HG03196 (cell line): ENCODE measurements around the gene GMPR2.

ENCODE experiments used
- ATAC-seq: cut with Tn5 transposase; IDR thresholded peaks from one replicate; pipeline ENCODE4 v1.9.1; 2021; ENCODE audit not compliant: unreplicated experiment

GMPR2 gene

DNA sequence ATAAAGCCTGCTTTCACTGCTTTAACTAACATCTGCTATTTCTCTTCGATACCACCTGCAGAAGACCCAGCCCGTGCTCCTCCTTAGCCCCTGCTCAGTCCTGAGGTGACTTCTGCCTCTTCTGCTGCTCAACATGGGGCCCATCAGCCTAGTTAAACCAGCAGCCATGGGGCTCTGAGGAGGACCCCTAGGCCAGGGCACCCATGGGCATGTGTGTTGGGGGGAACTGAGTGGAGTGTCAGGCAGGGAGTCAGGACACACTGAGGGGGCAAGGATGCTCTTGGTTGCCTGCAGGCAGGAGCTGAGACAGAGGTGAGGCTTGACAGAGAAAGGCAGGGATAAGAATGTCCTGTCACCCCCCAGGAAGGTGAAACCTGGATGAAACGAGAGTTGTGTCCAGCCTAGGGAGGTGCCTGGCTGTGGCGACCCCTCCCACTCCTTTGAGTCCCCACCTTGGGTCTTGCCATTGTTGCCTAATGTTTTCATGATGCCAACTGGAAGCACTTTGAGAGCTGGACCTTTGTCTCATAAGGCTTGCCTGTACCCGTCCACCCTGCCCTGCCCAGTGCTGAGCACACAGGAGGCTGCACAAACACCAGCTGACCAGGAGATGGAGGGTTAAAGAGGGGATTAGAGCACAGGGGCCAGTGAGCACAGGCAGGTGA is 51.2 kb downstream of the GMPR2 start:
- no peak for ATAC-seq

DNA sequence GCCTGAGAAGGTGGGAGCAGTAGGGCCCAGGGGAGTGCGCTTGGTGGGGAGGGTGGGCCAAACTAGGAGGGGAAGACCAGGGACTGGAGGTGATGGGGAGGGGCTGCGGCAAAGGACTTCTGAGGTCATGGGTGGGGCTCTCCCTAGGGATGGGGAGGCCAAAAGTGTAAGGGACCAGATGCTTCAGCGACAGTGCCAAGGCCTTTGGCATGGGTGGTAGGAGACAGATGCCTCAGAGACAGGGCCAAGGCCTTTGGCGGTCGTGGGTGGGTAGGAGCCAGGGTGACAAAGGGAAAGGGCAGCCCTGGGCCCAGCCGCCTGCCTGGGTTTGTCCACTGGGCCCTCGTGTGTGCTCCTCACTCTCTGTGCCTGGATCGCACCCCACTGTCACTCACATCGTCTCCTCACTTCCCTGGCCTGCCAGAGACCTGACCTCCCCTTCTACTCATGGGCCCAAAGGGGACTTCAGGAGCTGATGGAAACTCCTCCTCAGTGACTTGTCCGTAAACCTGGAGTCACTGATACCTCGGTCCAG is 51.8 kb downstream of the GMPR2 start:
- no peak for ATAC-seq

DNA sequence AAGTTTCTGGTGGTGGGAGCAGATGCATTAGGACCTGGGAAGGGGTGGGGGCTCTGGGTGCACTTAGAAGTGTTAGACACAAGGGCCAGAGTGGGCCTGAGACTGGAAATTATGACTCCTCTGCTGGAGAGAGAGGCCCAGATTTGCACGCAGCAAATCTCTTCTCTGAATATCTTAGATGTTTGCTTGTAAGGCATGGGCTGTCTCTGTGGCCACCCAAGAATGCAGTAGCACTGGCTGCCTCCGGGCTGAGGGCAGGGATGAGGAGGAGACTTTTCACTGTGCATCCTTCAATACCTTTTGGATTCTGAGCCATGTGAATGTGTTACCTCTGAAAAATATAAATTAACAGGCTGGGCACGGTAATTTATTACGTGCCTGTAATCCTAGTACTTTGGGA is 52.6 kb downstream of the GMPR2 start:
- no peak for ATAC-seq

DNA sequence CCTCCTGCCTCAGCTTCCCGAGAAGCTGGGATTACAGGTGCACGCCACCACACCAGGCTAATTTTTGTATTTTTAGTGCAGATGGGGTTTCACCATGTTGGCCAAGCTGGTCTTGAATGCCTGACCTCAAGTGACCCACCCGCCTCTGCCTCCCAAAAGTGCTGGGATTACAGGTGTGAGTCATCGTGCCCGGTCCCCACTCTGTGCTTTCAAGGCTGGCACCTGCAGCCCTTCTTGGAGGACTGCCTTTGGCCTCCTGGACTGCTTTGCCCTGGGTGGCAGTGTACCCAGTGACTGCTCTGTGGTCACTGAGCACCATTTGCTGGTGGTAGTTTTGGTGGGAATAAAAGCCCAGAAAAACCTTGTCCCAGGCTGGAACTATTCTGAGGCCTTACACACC is 54.3 kb downstream of the GMPR2 start:
- ATAC-seq, result no peak
